ENCODE data around the gene GPALPP1.

DNA sequence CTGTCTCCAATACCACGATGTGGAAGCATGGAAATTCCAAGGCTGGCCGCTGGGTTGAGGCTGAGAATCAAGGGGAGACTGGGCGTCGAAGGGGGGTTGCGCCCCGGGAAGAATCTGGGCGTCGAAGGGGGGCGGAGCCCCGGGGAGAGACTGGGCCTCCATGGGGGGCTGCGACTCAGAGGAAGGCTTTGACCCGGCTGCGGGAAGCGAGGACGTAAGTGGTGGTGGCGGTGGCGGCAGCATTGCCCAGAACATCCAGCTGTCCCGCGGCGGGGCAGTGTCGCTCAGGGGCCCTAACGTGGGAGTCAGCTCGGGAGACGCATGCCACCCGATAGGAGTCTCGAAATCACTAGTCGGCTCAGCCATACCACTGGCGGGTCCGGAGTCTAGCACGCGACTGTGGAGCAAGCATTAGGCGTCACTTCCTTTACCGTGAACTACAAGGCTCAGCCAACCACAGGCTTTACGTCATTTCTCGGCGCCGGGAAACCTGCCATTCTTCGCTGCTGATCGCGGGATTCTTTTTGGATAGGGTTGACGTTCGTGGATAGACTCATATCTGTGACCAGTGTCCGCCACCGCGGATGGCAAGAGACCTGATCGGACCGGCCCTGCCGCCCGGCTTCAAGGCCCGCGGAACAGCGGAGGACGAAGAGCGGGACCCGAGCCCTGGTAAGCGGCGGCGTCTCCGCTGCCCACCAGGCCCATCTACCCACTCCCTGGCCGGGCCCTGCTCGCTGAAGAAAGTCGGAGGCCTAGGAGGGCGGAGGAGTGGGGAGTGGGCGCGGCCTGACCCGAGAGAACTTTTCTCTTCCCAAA, at the start of gene GPALPP1, which contains the start of gene NUFIP1:
- TF ChIP-seq, protein P1, sequence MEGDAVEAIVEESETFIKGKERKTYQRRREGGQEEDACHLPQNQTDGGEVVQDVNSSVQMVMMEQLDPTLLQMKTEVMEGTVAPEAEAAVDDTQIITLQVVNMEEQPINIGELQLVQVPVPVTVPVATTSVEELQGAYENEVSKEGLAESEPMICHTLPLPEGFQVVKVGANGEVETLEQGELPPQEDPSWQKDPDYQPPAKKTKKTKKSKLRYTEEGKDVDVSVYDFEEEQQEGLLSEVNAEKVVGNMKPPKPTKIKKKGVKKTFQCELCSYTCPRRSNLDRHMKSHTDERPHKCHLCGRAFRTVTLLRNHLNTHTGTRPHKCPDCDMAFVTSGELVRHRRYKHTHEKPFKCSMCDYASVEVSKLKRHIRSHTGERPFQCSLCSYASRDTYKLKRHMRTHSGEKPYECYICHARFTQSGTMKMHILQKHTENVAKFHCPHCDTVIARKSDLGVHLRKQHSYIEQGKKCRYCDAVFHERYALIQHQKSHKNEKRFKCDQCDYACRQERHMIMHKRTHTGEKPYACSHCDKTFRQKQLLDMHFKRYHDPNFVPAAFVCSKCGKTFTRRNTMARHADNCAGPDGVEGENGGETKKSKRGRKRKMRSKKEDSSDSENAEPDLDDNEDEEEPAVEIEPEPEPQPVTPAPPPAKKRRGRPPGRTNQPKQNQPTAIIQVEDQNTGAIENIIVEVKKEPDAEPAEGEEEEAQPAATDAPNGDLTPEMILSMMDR (IDR thresholded peaks at IDR 0.05; ENCODE audit: low read depth, low read length, poor library complexity, severe bottlenecking) = no peak
- no peak for TF ChIP-seq EZH2phosphoT487 (IDR thresholded peaks at IDR 0.05; ENCODE audit: borderline replicate concordance, low read length)

Data from DOHH2 (cell line).